B cell (primary cell): ENCODE data around the gene TENM4. TPM values are rescaled to one million over a fixed set of nuclear protein-coding genes. Genes with fewer than 3 reads are reported as not detected.

Experiments
- ATAC-seq: fragments of 200-7000 bp; cut with Tn5 transposase; one replicate; pipeline ENCODE4 v1.10.0; 2021; ENCODE audit warnings: low read depth, mild to moderate bottlenecking, moderate number of reproducible peaks, moderate library complexity
- CTCF ChIA-PET: fragments of 350-600 bp; sonication (Branson Sonifier 250); formaldehyde crosslinking; loops from one replicate; lab custom pipeline; 2021; ENCODE audit warnings: antibody characterized with exemption, inconsistent platforms; lab: Charles Lee
- POLR2A ChIA-PET: fragments of 350-600 bp; sonication (Branson Sonifier 250); formaldehyde crosslinking; loops from one replicate; lab custom pipeline; 2021; ENCODE audit warnings: antibody characterized with exemption; lab: Charles Lee
- DNase-seq: peaks from one replicate; pipeline ENCODE4 v3.0.0; 2013
- H2AFZ ChIP-seq: 2 replicates; pipeline ENCODE4 v1.6.1; 2012; ENCODE audit warnings: mild to moderate bottlenecking, low read depth, low read length; ENCODE audit not compliant: insufficient read depth, poor library complexity, severe bottlenecking
- H3K27ac ChIP-seq, 2 donors: 1 replicate in 1 of 2; 2 replicates in 1 of 2; pipeline ENCODE4 v1.5.1; 2012 to 2013; ENCODE audit warnings: low read length in 2 of 2, mild to moderate bottlenecking in 2 of 2, moderate library complexity in 1 of 2
- H3K27me3 ChIP-seq, 4 experiments: fragments of 200-600 bp in 1 of 4; sonication (generic) in 1 of 4; replicated peaks in 1 of 4; 1 replicate in 2 of 4; 2 replicates in 2 of 4; pipeline versions ENCODE4 v1.6.1 to v1.7.0; 2013 to 2016; ENCODE audit warnings: low read length in 3 of 4, mild to moderate bottlenecking in 2 of 4, mixed read lengths in 1 of 4, moderate library complexity in 1 of 4; ENCODE audit not compliant: insufficient read depth in 4 of 4, control insufficient read depth in 3 of 4; ENCODE audit errors: control extremely low read depth in 1 of 4
- H3K36me3 ChIP-seq, 2 experiments: replicated peaks in 1 of 2; 1 replicate in 1 of 2; 2 replicates in 1 of 2; pipeline versions ENCODE4 v1.6.1 to v1.7.1; 2013; ENCODE audit warnings: low read length in 1 of 2; ENCODE audit not compliant: insufficient read depth in 2 of 2, control insufficient read depth in 1 of 2; ENCODE audit errors: control extremely low read depth in 1 of 2, extremely low read depth in 1 of 2
- H3K4me1 ChIP-seq, 2 donors: fragments of 200-600 bp in 1 of 2; sonication (generic) in 1 of 2; 1 replicate in 1 of 2; 2 replicates in 1 of 2; pipeline versions ENCODE4 v1.5.1 to v1.6.1; 2013 to 2017; ENCODE audit warnings: low read length in 2 of 2; ENCODE audit not compliant: control insufficient read depth in 2 of 2, insufficient read depth in 2 of 2
- H3K4me2 ChIP-seq: replicated peaks from 2 replicates; pipeline ENCODE3; 2012; ENCODE audit warnings: mild to moderate bottlenecking, low read depth, low read length; ENCODE audit not compliant: poor library complexity, severe bottlenecking
- H3K4me3 ChIP-seq, 5 experiments: fragments of 200-600 bp in 1 of 5; sonication (generic) in 1 of 5; 1 replicate in 3 of 5; 2 replicates in 2 of 5; pipeline versions ENCODE4 v1.5.1 to v1.7.0; 2011 to 2016; ENCODE audit warnings: low read length in 4 of 5, mild to moderate bottlenecking in 4 of 5, low read depth in 2 of 5, control low read depth in 1 of 5, moderate library complexity in 1 of 5; ENCODE audit not compliant: insufficient read depth in 1 of 5; ENCODE audit errors: control extremely low read depth in 1 of 5, extremely low read depth in 1 of 5
- H3K79me2 ChIP-seq: fragments of 200-600 bp; sonication (generic); one replicate; pipeline ENCODE4 v1.6.0; 2016; ENCODE audit warnings: low read length; ENCODE audit not compliant: control insufficient read depth, insufficient read depth
- H3K9ac ChIP-seq: fragments of 200-600 bp; sonication (generic); 2 replicates; pipeline ENCODE4 v1.6.1; 2017; ENCODE audit warnings: mild to moderate bottlenecking, low read length, moderate library complexity
- H3K9me3 ChIP-seq, 3 donors: one replicate each; pipeline versions ENCODE4 v1.6.1 to v1.7.1; 2013; ENCODE audit warnings: low read length in 2 of 3; ENCODE audit not compliant: control insufficient read depth in 2 of 3, insufficient read depth in 1 of 3; ENCODE audit errors: control extremely low read depth in 1 of 3
- H4K20me1 ChIP-seq: 2 replicates; pipeline ENCODE4 v1.6.0; 2012; ENCODE audit warnings: mild to moderate bottlenecking, low read length; ENCODE audit not compliant: insufficient read depth, control insufficient read depth, poor library complexity, severe bottlenecking
- H3K27ac Mint-ChIP-seq: one replicate; pipeline ENCODE4 v1.8.0; 2021; ENCODE audit warnings: mixed read lengths
- H3K27me3 Mint-ChIP-seq: one replicate; pipeline ENCODE4 v1.8.0; 2021; ENCODE audit warnings: mixed read lengths
- H3K4me1 Mint-ChIP-seq: one replicate; pipeline ENCODE4 v1.8.0; 2021; ENCODE audit warnings: mixed read lengths
- H3K4me3 Mint-ChIP-seq: one replicate; pipeline ENCODE4 v1.8.0; 2021; ENCODE audit warnings: mixed read lengths
- H3K9me3 Mint-ChIP-seq: one replicate; pipeline ENCODE4 v1.8.0; 2022; ENCODE audit warnings: mixed read lengths; ENCODE audit not compliant: insufficient read depth
- CTCF ChIP-seq: fragments of 200-600 bp; IDR thresholded peaks from one replicate; pipeline ENCODE4 v1.8.0; 2022; ENCODE audit warnings: antibody characterized with exemption, mild to moderate bottlenecking
- EZH2 ChIP-seq: IDR thresholded peaks from 2 replicates; pipeline ENCODE4 v1.6.1; 2012; ENCODE audit warnings: borderline replicate concordance, low read depth, mild to moderate bottlenecking, moderate library complexity, low read length; ENCODE audit not compliant: insufficient read depth, poor library complexity, severe bottlenecking
- WGBS: methylation state at CpG from one replicate; pipeline ENCODE4 v1.1.5; 2013; ENCODE audit warnings: missing lambda C conversion rate; ENCODE audit not compliant: insufficient coverage; 5-methylcytosine and 5-hydroxymethylcytosine counted together
- intact Hi-C: fragments of 100-400 bp; cut with micrococcal nuclease; formaldehyde crosslinking; loops from one replicate; pipeline ENCODE4 v1.10.0; 2022
- polyA plus RNA-seq: library from polyadenylated mRNA; depleted of rRNA; stranded (reverse); fragments of >200 nt; gene quantifications from 2 replicates; pipeline ENCODE4 v1.2.3, GENCODE V29; 2012
- total RNA-seq, 2 donors: library from RNA; stranded (reverse); fragments of 120-200 nt in 1 of 2; gene quantifications; 1 replicate in 1 of 2; 2 replicates in 1 of 2; pipeline versions ENCODE4 v1.2.3 to v1.2.4, GENCODE V29; 2013 to 2022

Gene TENM4
- total and polyA plus RNA-seq, 2 donors (not counting 1 experiment from before 2014, with no cell fraction given), result 0.09 to 5.7 TPM

GRCh38 chr11:79321263-79321662 lies 119.6 kb downstream of the TENM4 start:
- H2AFZ ChIP-seq, result no peak overlapping the region
- no peak for TF ChIP-seq EZH2
- no peak for TF ChIP-seq CTCF
- Mint-ChIP-seq H3K4me1 (no peaks in the 10 kb centered on the region), H3K27ac (no peak overlapping the region), H3K4me3 (no peak overlapping the region), H3K27me3 (no peaks in the 10 kb centered on the region), H3K9me3 (no peaks in the 10 kb centered on the region)
- H3K27ac ChIP-seq, result no peak overlapping the region
- no peak overlapping the region for H3K9ac ChIP-seq
- ATAC-seq (no peak), DNase-seq (no peak)
- 44% methylated on average over 5 of the region's 6 CpGs for WGBS
- no peaks in the 10 kb centered on the region for H3K36me3 ChIP-seq
- no peaks in the 10 kb centered on the region for H3K27me3 ChIP-seq
- ChIA-PET CTCF (interaction anchor here (0.7 kb wide), 1 partner anchor 88 kb away, joined by 4 read pairs; no protein-coding TSS in a partner anchor), POLR2A (no interaction called here)
- intact Hi-C loops, result no loop called here
- no peak overlapping the region for H3K4me3 ChIP-seq
- H4K20me1 ChIP-seq, result no peaks in the 10 kb centered on the region
- no peaks in the 10 kb centered on the region for H3K9me3 ChIP-seq
- H3K4me2 ChIP-seq, result no peak overlapping the region
- H3K4me1 ChIP-seq, result no peaks in the 10 kb centered on the region
- no peaks in the 10 kb centered on the region for H3K79me2 ChIP-seq

- intact Hi-C loops, result no loop called here
- H3K36me3 ChIP-seq, result no peaks in the 10 kb centered on the region
- no peak overlapping the region for H3K4me2 ChIP-seq
- no peaks in the 10 kb centered on the region for H4K20me1 ChIP-seq
- TF ChIP-seq CTCF, result no peak
- Mint-ChIP-seq H3K27me3 (peaks cover 6% of the 10 kb centered on the region), H3K4me1 (no peaks in the 10 kb centered on the region), H3K27ac (no peak overlapping the region), H3K9me3 (no peaks in the 10 kb centered on the region), H3K4me3 (no peak overlapping the region)
- no peaks in the 10 kb centered on the region for H3K9me3 ChIP-seq
- H3K79me2 ChIP-seq, result no peaks in the 10 kb centered on the region
- ChIA-PET CTCF (no interaction called here), POLR2A (no interaction called here)
- no peak overlapping the region for H2AFZ ChIP-seq
- no peak overlapping the region for H3K9ac ChIP-seq
- no peak overlapping the region for H3K27ac ChIP-seq
- no peak overlapping the region for H3K4me3 ChIP-seq
- no peaks in the 10 kb centered on the region for H3K4me1 ChIP-seq
- no peaks in the 10 kb centered on the region for H3K27me3 ChIP-seq
- WGBS, result 60% methylated on average over 7 of the region's 8 CpGs
- ATAC-seq (no peak), DNase-seq (no peak)
Measured at GRCh38 chr11:79314906-79315689, 125.7 kb downstream of the TENM4 start.
